MM.1S (cell line): ENCODE data around the gene MAP3K15.

Source experiments
- DNase-seq: peaks from one replicate; pipeline ENCODE4 v3.0.0-alpha.2; 2015
- H2AFZ ChIP-seq: fragments of 300-600 bp; sonication (generic); 2 replicates; pipeline ENCODE4 v1.6.0; 2016; ENCODE audit warnings: antibody characterized with exemption, low read length
- H3F3A ChIP-seq: fragments of 300-600 bp; sonication (generic); 2 replicates; pipeline ENCODE4 v1.6.1; 2016; ENCODE audit warnings: mild to moderate bottlenecking, antibody characterized with exemption, low read length, moderate library complexity, mixed read lengths; ENCODE audit not compliant: insufficient read depth
- H3K27ac ChIP-seq: fragments of 300-600 bp; sonication (generic); 2 replicates; pipeline ENCODE4 v1.5.1; 2016; ENCODE audit warnings: mild to moderate bottlenecking, low read length
- H3K27me3 ChIP-seq: fragments of 300-600 bp; sonication (generic); replicated peaks from 2 replicates; pipeline ENCODE4 v1.6.0; 2016; ENCODE audit warnings: low read length; ENCODE audit not compliant: insufficient read depth
- H3K36me3 ChIP-seq: fragments of 300-600 bp; sonication (generic); replicated peaks from 2 replicates; pipeline ENCODE4 v1.6.1; 2016; ENCODE audit warnings: mild to moderate bottlenecking, low read length, mixed read lengths; ENCODE audit not compliant: insufficient read depth
- H3K4me1 ChIP-seq: fragments of 300-600 bp; sonication (generic); 2 replicates; pipeline ENCODE4 v1.6.1; 2016; ENCODE audit warnings: low read length, mixed read lengths
- H3K4me2 ChIP-seq: fragments of 300-600 bp; sonication (generic); 2 replicates; pipeline ENCODE4 v1.6.0; 2016; ENCODE audit warnings: low read depth, low read length
- H3K4me3 ChIP-seq: fragments of 300-600 bp; sonication (generic); 2 replicates; pipeline ENCODE4 v1.5.1; 2016; ENCODE audit warnings: low read length, mixed read lengths
- H3K79me2 ChIP-seq: fragments of 300-600 bp; sonication (generic); 2 replicates; pipeline ENCODE4 v1.6.1; 2016; ENCODE audit warnings: mixed run types, low read length, mixed read lengths
- H3K9ac ChIP-seq: fragments of 300-600 bp; sonication (generic); 2 replicates; pipeline ENCODE4 v1.6.1; 2016; ENCODE audit warnings: low read length, mixed read lengths
- H3K9me2 ChIP-seq: fragments of 300-600 bp; sonication (generic); replicated peaks from 2 replicates; pipeline ENCODE4 v1.6.1; 2016; ENCODE audit warnings: mild to moderate bottlenecking, low read length, mixed read lengths; ENCODE audit not compliant: insufficient read depth
- H3K9me3 ChIP-seq: fragments of 300-600 bp; sonication (generic); replicated peaks from 2 replicates; pipeline ENCODE4 v1.6.1; 2016; ENCODE audit warnings: mild to moderate bottlenecking, low read length, mixed read lengths; ENCODE audit not compliant: insufficient read depth
- H4K20me1 ChIP-seq: fragments of 300-600 bp; sonication (generic); 2 replicates; pipeline ENCODE4 v1.6.1; 2016; ENCODE audit warnings: mild to moderate bottlenecking, low read length, moderate library complexity, mixed read lengths; ENCODE audit not compliant: insufficient read depth
- CTCF ChIP-seq: fragments of 300-600 bp; sonication (generic); IDR thresholded peaks from 2 replicates; pipeline ENCODE4 v1.5.1; 2016; ENCODE audit warnings: antibody characterized with exemption, low read length, mixed read lengths
- EZH2 ChIP-seq: fragments of 300-600 bp; sonication (generic); optimal IDR thresholded peaks from 2 replicates; pipeline ENCODE3; 2017; ENCODE audit warnings: low read depth, mild to moderate bottlenecking, antibody characterized with exemption, low read length, mixed read lengths
- EZH2phosphoT487 ChIP-seq: fragments of 300-600 bp; sonication (generic); IDR thresholded peaks from 2 replicates; pipeline ENCODE4 v1.6.1; 2018; ENCODE audit warnings: antibody characterized with exemption, low read length

The MAP3K15 gene

GRCh38 chrX:19332983-19333382 lies 182.3 kb downstream of the MAP3K15 start:
- H3K4me1 ChIP-seq, result no peaks in the 10 kb centered on the region
- no peak for DNase-seq

GRCh38 chrX:19331831-19332230 lies 183.5 kb downstream of the MAP3K15 start:
- no peak overlapping the region for H3K4me3 ChIP-seq
- H3K9me2 ChIP-seq, result no peaks in the 10 kb centered on the region
- no peaks in the 10 kb centered on the region for H3F3A ChIP-seq
- H3K27ac ChIP-seq, result no peak overlapping the region
- H3K9ac ChIP-seq, result no peak overlapping the region
- no peak for DNase-seq
- no peaks in the 10 kb centered on the region for H3K36me3 ChIP-seq
- H3K4me1 ChIP-seq, result no peaks in the 10 kb centered on the region
- no peak overlapping the region for H3K4me2 ChIP-seq
- TF ChIP-seq EZH2, result no peak
- no peak for TF ChIP-seq CTCF
- TF ChIP-seq EZH2phosphoT487, result no peak
- no peaks in the 10 kb centered on the region for H3K9me3 ChIP-seq
- H3K27me3 ChIP-seq, result no peaks in the 10 kb centered on the region
- no peak overlapping the region for H2AFZ ChIP-seq
- H3K79me2 ChIP-seq, result no peaks in the 10 kb centered on the region
- no peaks in the 10 kb centered on the region for H4K20me1 ChIP-seq

More at GRCh38 chrX:19332983-19333382, 182.3 kb downstream of the MAP3K15 start:
- no peaks in the 10 kb centered on the region for H3F3A ChIP-seq
- H3K4me3 ChIP-seq, result no peak overlapping the region
- no peaks in the 10 kb centered on the region for H3K36me3 ChIP-seq
- H2AFZ ChIP-seq, result no peak overlapping the region
- no peak overlapping the region for H3K4me2 ChIP-seq
- H3K9me2 ChIP-seq, result no peaks in the 10 kb centered on the region
- no peak overlapping the region for H3K9ac ChIP-seq
- H4K20me1 ChIP-seq, result no peaks in the 10 kb centered on the region
- H3K9me3 ChIP-seq, result no peaks in the 10 kb centered on the region
- H3K27me3 ChIP-seq, result no peaks in the 10 kb centered on the region
- H3K79me2 ChIP-seq, result no peaks in the 10 kb centered on the region
- TF ChIP-seq EZH2phosphoT487, result no peak
- no peak overlapping the region for H3K27ac ChIP-seq

- no peak for DNase-seq
- Histone ChIP-seq H3K4me1 (no peaks in the 10 kb centered on the region), H4K20me1 (no peaks in the 10 kb centered on the region), H3K9me3 (no peaks in the 10 kb centered on the region), H3F3A (no peaks in the 10 kb centered on the region), H3K4me3 (no peak overlapping the region), H3K36me3 (no peaks in the 10 kb centered on the region), H3K9me2 (no peaks in the 10 kb centered on the region), H3K27me3 (no peaks in the 10 kb centered on the region), H3K9ac (no peak overlapping the region), H3K27ac (no peak overlapping the region), H3K4me2 (no peak overlapping the region), H3K79me2 (no peaks in the 10 kb centered on the region), H2AFZ (no peak overlapping the region)
- no peak for TF ChIP-seq EZH2
Measured at GRCh38 chrX:19326567-19326966, 188.7 kb downstream of the MAP3K15 start.
